H1 (cell line): ENCODE measurements around the gene MRTFB. TPM values are rescaled to one million over a fixed set of nuclear protein-coding genes. Genes with fewer than 3 reads are reported as not detected.

ENCODE experiments used
- CTCF ChIA-PET: fragments of 300-600 bp; sonication (Branson Sonifier 250); formaldehyde crosslinking; loops from one replicate; lab custom pipeline; 2021; ENCODE audit not compliant: partially characterized antibody; lab: Charles Lee
- POLR2A ChIA-PET: fragments of 300-600 bp; sonication (Branson Sonifier 250); formaldehyde crosslinking; loops from one replicate; lab custom pipeline; 2021; ENCODE audit warnings: inconsistent platforms; ENCODE audit not compliant: partially characterized antibody; lab: Charles Lee
- DNase-seq, 2 experiments: peaks; one replicate each; pipeline versions ENCODE4 v3.0.0 to v3.0.0-alpha.2; 2010 to 2022; ENCODE audit warnings: low spot score in 2 of 2, low read depth in 1 of 2, mixed read lengths in 1 of 2
- FAIRE-seq: peaks from 2 replicates; lab custom pipeline; 2011; peaks lifted over from hg19 to GRCh38; lab: Jason Lieb, UNC
- H2AFZ ChIP-seq: 2 replicates; pipeline ENCODE4 v1.8.1; 2012; ENCODE audit warnings: low read length, inconsistent platforms
- H2AK5ac ChIP-seq: 2 replicates; pipeline ENCODE4 v1.6.1; 2013; ENCODE audit warnings: low read depth, low read length
- H2BK120ac ChIP-seq: replicated peaks from 2 replicates; pipeline ENCODE3; 2013; ENCODE audit warnings: low read depth, low read length, inconsistent platforms
- H2BK12ac ChIP-seq: 2 replicates; pipeline ENCODE4 v1.6.1; 2013; ENCODE audit warnings: low read depth, low read length
- H2BK15ac ChIP-seq: 2 replicates; pipeline ENCODE4 v1.6.1; 2013; ENCODE audit warnings: low read length
- H2BK20ac ChIP-seq: 2 replicates; pipeline ENCODE4 v1.6.1; 2013; ENCODE audit warnings: low read length
- H2BK5ac ChIP-seq: 2 replicates; pipeline ENCODE4 v1.6.1; 2013; ENCODE audit warnings: low read depth, low read length
- H3K14ac ChIP-seq: 2 replicates; pipeline ENCODE4 v1.6.1; 2013; ENCODE audit warnings: inconsistent platforms; ENCODE audit not compliant: insufficient read length
- H3K18ac ChIP-seq: 2 replicates; pipeline ENCODE4 v1.6.1; 2013; ENCODE audit warnings: low read length; ENCODE audit errors: extremely low read depth
- H3K23ac ChIP-seq: 2 replicates; pipeline ENCODE4 v1.6.1; 2013; ENCODE audit warnings: inconsistent platforms; ENCODE audit not compliant: insufficient read length
- H3K23me2 ChIP-seq: 2 replicates; pipeline ENCODE4 v1.6.1; 2013; ENCODE audit warnings: low read depth, low read length
- H3K27ac ChIP-seq: 2 replicates; pipeline ENCODE4 v1.6.1; 2011; ENCODE audit warnings: low read depth, low read length, inconsistent platforms
- H3K27me3 ChIP-seq, 4 experiments: replicated peaks in 1 of 4; 1 replicate in 1 of 4; 2 replicates in 3 of 4; pipeline versions ENCODE4 v1.6.1 to v1.8.1; 2011 to 2013; ENCODE audit warnings: low read length in 3 of 4, mild to moderate bottlenecking in 3 of 4, inconsistent platforms in 2 of 4, mixed read lengths in 2 of 4, moderate library complexity in 1 of 4; ENCODE audit not compliant: control insufficient read depth in 3 of 4, insufficient read depth in 3 of 4; ENCODE audit errors: extremely low read depth in 1 of 4
- H3K36me3 ChIP-seq, 4 experiments: 2 replicates each; pipeline versions ENCODE4 v1.6.1 to v1.8.1; 2011 to 2013; ENCODE audit warnings: mild to moderate bottlenecking in 4 of 4, low read length in 3 of 4, moderate library complexity in 2 of 4, control low read depth in 1 of 4, inconsistent platforms in 1 of 4; ENCODE audit not compliant: insufficient read depth in 4 of 4, control insufficient read depth in 2 of 4
- H3K4ac ChIP-seq: replicated peaks from 2 replicates; pipeline ENCODE3; 2013; ENCODE audit warnings: low read length, low read depth, mixed read lengths, inconsistent platforms; ENCODE audit not compliant: insufficient read length
- H3K4me1 ChIP-seq, 4 experiments: replicated peaks in 1 of 4; 1 replicate in 1 of 4; 2 replicates in 3 of 4; pipeline versions ENCODE4 v1.6.1 to v1.8.1; 2011 to 2013; ENCODE audit warnings: low read length in 3 of 4, inconsistent platforms in 2 of 4, mixed read lengths in 1 of 4; ENCODE audit not compliant: insufficient read depth in 4 of 4, control insufficient read depth in 3 of 4
- H3K4me2 ChIP-seq, 2 experiments: 2 replicates each; pipeline versions ENCODE4 v1.6.1 to v1.8.1; 2011 to 2013; ENCODE audit warnings: low read depth in 2 of 2, low read length in 2 of 2, control low read depth in 1 of 2, inconsistent platforms in 1 of 2, mild to moderate bottlenecking in 1 of 2; ENCODE audit not compliant: insufficient read depth in 1 of 2
- H3K4me3 ChIP-seq, 4 experiments: fragments of 200-600, 300-600 bp in 1 of 4; sonication (generic), shearing (Covaris generic), sonication (Bioruptor Twin) in 1 of 4; 2 replicates each; pipeline versions ENCODE4 v1.5.1 to v1.8.1; 2011 to 2016; ENCODE audit warnings: low read length in 4 of 4, low read depth in 3 of 4, control low read depth in 2 of 4, inconsistent platforms in 2 of 4, mild to moderate bottlenecking in 2 of 4, mixed read lengths in 1 of 4, moderate library complexity in 1 of 4; ENCODE audit not compliant: insufficient read depth in 2 of 4; ENCODE audit errors: extremely low read depth in 1 of 4
- H3K56ac ChIP-seq: replicated peaks from 2 replicates; pipeline ENCODE3; 2013; ENCODE audit warnings: low read depth, mild to moderate bottlenecking, mixed read lengths, low read length, inconsistent platforms; ENCODE audit not compliant: insufficient read length
- H3K79me1 ChIP-seq: 2 replicates; pipeline ENCODE4 v1.6.1; 2013; ENCODE audit warnings: low read depth, low read length, control low read depth
- H3K79me2 ChIP-seq, 2 experiments: 2 replicates each; pipeline versions ENCODE4 v1.6.1 to v1.8.1; 2012 to 2013; ENCODE audit warnings: low read length in 2 of 2, mild to moderate bottlenecking in 2 of 2, inconsistent platforms in 1 of 2; ENCODE audit not compliant: insufficient read depth in 2 of 2, control insufficient read depth in 1 of 2
- H3K9ac ChIP-seq, 4 experiments: replicated peaks in 1 of 4; 1 replicate in 1 of 4; 2 replicates in 3 of 4; pipeline versions ENCODE4 v1.6.1 to v1.8.1; 2011 to 2013; ENCODE audit warnings: low read depth in 3 of 4, low read length in 3 of 4, control low read depth in 2 of 4, mild to moderate bottlenecking in 2 of 4, moderate library complexity in 2 of 4, inconsistent platforms in 1 of 4; ENCODE audit errors: extremely low read depth in 1 of 4
- H3K9me3 ChIP-seq, 2 experiments: 2 replicates each; pipeline versions ENCODE4 v1.6.1 to v1.8.1; 2012 to 2013; ENCODE audit warnings: mild to moderate bottlenecking in 2 of 2, moderate library complexity in 2 of 2, control low read depth in 1 of 2, inconsistent platforms in 1 of 2, low read depth in 1 of 2, low read length in 1 of 2, mixed read lengths in 1 of 2; ENCODE audit not compliant: insufficient read depth in 2 of 2
- H4K20me1 ChIP-seq, 2 experiments: replicated peaks in 1 of 2; 2 replicates each; pipeline versions ENCODE3 to v1.8.1; 2011 to 2013; ENCODE audit warnings: inconsistent platforms in 2 of 2, low read length in 2 of 2, mild to moderate bottlenecking in 1 of 2; ENCODE audit not compliant: insufficient read depth in 2 of 2, control insufficient read depth in 1 of 2
- H4K5ac ChIP-seq: 2 replicates; pipeline ENCODE4 v1.6.1; 2013; ENCODE audit warnings: low read length, low read depth, mixed read lengths, inconsistent platforms; ENCODE audit not compliant: insufficient read length
- H4K8ac ChIP-seq: 2 replicates; pipeline ENCODE4 v1.8.0; 2013; ENCODE audit warnings: mild to moderate bottlenecking, moderate library complexity, low read length, inconsistent platforms; ENCODE audit not compliant: insufficient read depth; ENCODE audit errors: extremely low read depth
- H4K91ac ChIP-seq: replicated peaks from 2 replicates; pipeline ENCODE3; 2013; ENCODE audit warnings: low read length, mixed read lengths, inconsistent platforms; ENCODE audit not compliant: insufficient read length
- BACH1 ChIP-seq: IDR thresholded peaks from 2 replicates; pipeline ENCODE4 v1.6.1; 2012; ENCODE audit warnings: low read length, improper control_type of control experiment
- CBX5 ChIP-seq: fragments of 300-800, 300-1000 bp; sonication (generic); IDR thresholded peaks from 2 replicates; pipeline ENCODE4 v1.7.1; 2016; ENCODE audit warnings: antibody characterized with exemption, low read length, low read depth
- CHD1 ChIP-seq: IDR thresholded peaks from 2 replicates; pipeline ENCODE4 v1.6.1; 2012; ENCODE audit warnings: low read depth, low read length, improper control_type of control experiment
- CREB1 ChIP-seq: IDR thresholded peaks from 2 replicates; pipeline ENCODE4 v1.6.1; 2012; ENCODE audit warnings: inconsistent platforms
- CTCF ChIP-seq, 3 experiments: IDR thresholded peaks; 1 replicate in 2 of 3; 2 replicates in 1 of 3; pipeline versions ENCODE4 v1.5.1 to v1.6.1; 2011; ENCODE audit warnings: low read length in 3 of 3, mild to moderate bottlenecking in 3 of 3, inconsistent platforms in 2 of 3, low read depth in 1 of 3, moderate library complexity in 1 of 3; ENCODE audit not compliant: insufficient read depth in 1 of 3; ENCODE audit errors: control extremely low read depth in 1 of 3
- FOSL1 ChIP-seq: IDR thresholded peaks from 2 replicates; pipeline ENCODE4 v1.6.1; 2011; ENCODE audit warnings: mild to moderate bottlenecking, low read depth, low read length, moderate library complexity; ENCODE audit not compliant: insufficient read depth
- GABPA ChIP-seq: IDR thresholded peaks from 2 replicates; pipeline ENCODE4 v1.6.1; 2011; ENCODE audit warnings: mild to moderate bottlenecking, low read length, moderate library complexity, borderline replicate concordance; ENCODE audit not compliant: insufficient read depth
- KDM4A ChIP-seq: IDR thresholded peaks from one replicate; pipeline ENCODE4 v1.7.1; 2012; ENCODE audit warnings: low read depth, mild to moderate bottlenecking, moderate library complexity, low read length, inconsistent platforms; ENCODE audit not compliant: severe bottlenecking
- PHF8 ChIP-seq: fragments of 200-600 bp; sonication (generic); conservative IDR thresholded peaks from 2 replicates; pipeline ENCODE4 v1.7.1; 2012; ENCODE audit warnings: low read depth, mild to moderate bottlenecking, inconsistent platforms, low read length, moderate library complexity
- RNF2 ChIP-seq: fragments of 200-900, 300-1000 bp; sonication (generic); IDR thresholded peaks from 2 replicates; pipeline ENCODE4 v1.7.1; 2016; ENCODE audit warnings: borderline replicate concordance, low read depth, mild to moderate bottlenecking, antibody characterized with exemption, low read length; ENCODE audit not compliant: poor library complexity, severe bottlenecking; ENCODE audit errors: missing control alignments
- TAF7 ChIP-seq: optimal IDR thresholded peaks from 2 replicates; pipeline ENCODE3; 2011; ENCODE audit warnings: low read depth, mild to moderate bottlenecking, inconsistent platforms, low read length, moderate library complexity, borderline replicate concordance
- TBP ChIP-seq: IDR thresholded peaks from 2 replicates; pipeline ENCODE4 v1.6.1; 2011; ENCODE audit warnings: low read depth, low read length, improper control_type of control experiment
- WGBS, 2 experiments: shearing (Covaris generic) in 1 of 2; methylation state at CpG; one replicate each; pipeline versions ENCODE4 v1.1.6 to v1.1.7; 2013 to 2015; ENCODE audit warnings: low lambda C conversion rate in 2 of 2, mixed read lengths in 2 of 2, inconsistent platforms in 1 of 2, low coverage in 1 of 2, missing lambda C conversion rate in 1 of 2; ENCODE audit not compliant: insufficient replicate concordance in 2 of 2, insufficient coverage in 1 of 2, insufficient read length in 1 of 2; ENCODE audit errors: extremely low coverage in 1 of 2, missing lambda C conversion rate in 1 of 2; 5-methylcytosine and 5-hydroxymethylcytosine counted together
- polyA plus RNA-seq, 7 experiments: library from polyadenylated mRNA; depleted of rRNA in 3 of 7; stranded (reverse) in 5 of 7; unstranded in 2 of 7; fragments of >200 nt in 5 of 7; fragments of 200-250 nt in 2 of 7; gene quantifications; 1 replicate in 5 of 7; 2 replicates in 1 of 7; 4 replicates in 1 of 7; pipeline versions ENCODE4 v1.2.1 to v1.2.3, GENCODE V29; 2011 to 2013; ENCODE audit warnings: missing spikeins in 2 of 7, mixed read lengths in 2 of 7
- total RNA-seq: library from RNA; stranded (reverse); fragmentation: NEBNext Ultra II Directional; extraction: Animal tissue kit (Norgen Biotek cat#: 25700); gene quantifications from 2 replicates; pipeline ENCODE4 v1.2.1, GENCODE V29; 2021

MRTFB gene
- total and polyA plus RNA-seq, 2 of the 8 experiments (the other 6 are each of a cell fraction or from before 2014, with no cell fraction given): 13.5 to 34.9 TPM

- no peak overlapping the region for H3K4me2 ChIP-seq
- no peaks in the 10 kb centered on the region for H3K27me3 ChIP-seq
- no peak overlapping the region for H2BK20ac ChIP-seq
- H2BK5ac ChIP-seq: no peak overlapping the region
- H3K23me2 ChIP-seq: no peaks in the 10 kb centered on the region
- DNase-seq (no peak), FAIRE-seq (no peak)
- no peak overlapping the region for H3K56ac ChIP-seq
- peaks cover 0 to 47% of the 10 kb centered on the region in 2 experiments; a peak in 2 of 4 replicates for H3K79me2 ChIP-seq
- no peaks in the 10 kb centered on the region for H3K9me3 ChIP-seq
- H4K8ac ChIP-seq: no peak overlapping the region
- H3K36me3 ChIP-seq: no peaks in the 10 kb centered on the region
- H3K23ac ChIP-seq: no peak overlapping the region
- no peak overlapping the region for H4K91ac ChIP-seq
- H3K9ac ChIP-seq: no peak overlapping the region
- H3K4me3 ChIP-seq: no peak overlapping the region
- H2BK120ac ChIP-seq: no peak overlapping the region
- H3K4ac ChIP-seq: no peak overlapping the region
- H2BK12ac ChIP-seq: no peak overlapping the region
- POLR2A ChIA-PET: no interaction called here
- no peak overlapping the region for H3K14ac ChIP-seq
- H2AK5ac ChIP-seq: no peak overlapping the region
- TF ChIP-seq CBX5 (no peak), RNF2 (no peak), GABPA (no peak), CTCF (IDR thresholded peaks at IDR 0.05; ENCODE audit: control extremely low read depth in 1 of 3, insufficient read depth in 1 of 3, low read depth in 1 of 3, low read length in 3 of 3) (no peak), BACH1 (no peak), KDM4A (no peak), CREB1 (no peak), PHF8 (no peak), CHD1 (no peak), FOSL1 (no peak), TBP (no peak), TAF7 (no peak)
- peaks cover 0 to 12% (median 3%) of the 10 kb centered on the region in 4 experiments; a peak in 4 of 7 replicates for H3K4me1 ChIP-seq
- H2AFZ ChIP-seq: no peak overlapping the region
- peaks cover 13% of the 10 kb centered on the region for H3K79me1 ChIP-seq
- H3K18ac ChIP-seq: no peak overlapping the region
- H3K27ac ChIP-seq: no peak overlapping the region
- no peak overlapping the region for H4K5ac ChIP-seq
- H2BK15ac ChIP-seq: no peak overlapping the region
- 90 to 100% methylated on average over 1 to 4 of the region's 4 CpGs for WGBS, 2 experiments
- CTCF ChIA-PET: interaction anchor here (1.6 kb wide), 1 partner anchor 73 kb away, joined by 5 read pairs; no protein-coding TSS in a partner anchor
- H4K20me1 ChIP-seq: peaks cover 3 to 14% of the 10 kb centered on the region in 2 experiments
Observed at GRCh38 chr16:14113344-14113743, 42.2 kb downstream of the MRTFB start.
